Fibroblast of skin of abdomen (primary cell): ENCODE data around the gene ALPK3.
A peak's percentile ranks its signal among the peaks of the same experiment; 100 is the strongest.

Experiments
- DNase-seq: peaks from one replicate; pipeline ENCODE4 v3.0.0-alpha.2; 2013

Gene ALPK3

DNA sequence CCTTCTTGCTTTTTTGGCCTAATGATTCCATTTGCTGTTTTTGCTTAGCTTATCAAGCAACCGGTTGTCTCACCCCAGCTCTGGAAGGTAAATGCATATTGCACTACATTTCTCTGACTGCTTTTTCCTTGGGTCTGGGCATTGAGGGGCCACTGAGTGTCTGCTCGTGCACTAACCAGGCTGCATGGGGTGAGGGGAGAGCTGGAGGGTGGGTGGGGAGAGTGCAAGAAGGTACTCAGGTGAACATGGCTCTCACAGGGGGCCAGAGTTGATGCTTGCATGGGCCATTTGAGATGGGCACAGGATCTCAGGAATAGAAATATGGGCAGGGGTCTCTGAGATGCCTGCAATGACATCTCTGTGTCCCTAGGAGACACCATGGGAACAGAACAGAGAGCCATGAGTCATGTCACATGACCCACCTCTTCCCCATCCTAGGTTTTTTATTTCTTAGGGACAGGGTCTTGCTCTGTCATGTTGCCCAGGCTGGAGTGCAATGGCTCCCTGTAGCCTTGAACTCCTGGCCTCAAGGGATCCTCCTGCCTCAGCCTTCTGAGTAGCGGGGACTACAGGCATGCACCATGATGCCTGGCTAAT is 6.2 kb downstream of the ALPK3 start:
- DNase-seq = no peak

DNA sequence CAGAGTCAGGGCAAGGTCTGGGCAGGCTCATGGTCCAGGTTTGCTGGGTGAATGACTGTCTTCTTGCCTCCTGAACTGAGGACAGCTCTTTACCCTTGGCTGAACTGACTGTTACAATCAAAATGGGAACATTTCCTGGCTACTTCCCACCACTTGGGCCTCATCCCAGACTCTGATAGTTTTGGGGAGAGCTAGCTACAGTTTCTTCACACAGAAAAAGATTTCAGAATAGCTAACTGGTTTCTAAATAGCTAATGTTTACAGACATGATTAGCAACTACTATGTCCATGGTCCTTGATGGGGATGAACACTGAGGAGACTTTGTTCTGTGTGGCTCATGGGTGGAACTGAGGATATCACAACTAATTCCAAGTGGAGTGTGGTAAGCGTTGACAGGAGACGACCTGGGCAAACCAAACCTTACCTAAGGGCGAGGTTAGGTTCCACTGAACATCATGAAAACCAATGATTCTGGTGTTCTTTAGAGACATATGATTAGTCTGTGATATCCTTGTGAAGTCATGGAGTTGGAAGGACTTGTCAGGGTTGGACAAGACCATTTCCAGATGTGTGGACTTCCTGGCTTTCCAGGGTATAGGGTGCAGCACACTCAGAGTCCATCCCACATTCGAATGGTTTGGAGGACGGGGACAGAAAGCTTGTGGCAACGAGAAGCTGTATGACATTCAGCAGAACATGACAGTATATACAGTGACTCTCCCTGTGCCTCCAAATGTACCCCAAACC is 7.3 kb downstream of the ALPK3 start:
- no peak for DNase-seq

DNA sequence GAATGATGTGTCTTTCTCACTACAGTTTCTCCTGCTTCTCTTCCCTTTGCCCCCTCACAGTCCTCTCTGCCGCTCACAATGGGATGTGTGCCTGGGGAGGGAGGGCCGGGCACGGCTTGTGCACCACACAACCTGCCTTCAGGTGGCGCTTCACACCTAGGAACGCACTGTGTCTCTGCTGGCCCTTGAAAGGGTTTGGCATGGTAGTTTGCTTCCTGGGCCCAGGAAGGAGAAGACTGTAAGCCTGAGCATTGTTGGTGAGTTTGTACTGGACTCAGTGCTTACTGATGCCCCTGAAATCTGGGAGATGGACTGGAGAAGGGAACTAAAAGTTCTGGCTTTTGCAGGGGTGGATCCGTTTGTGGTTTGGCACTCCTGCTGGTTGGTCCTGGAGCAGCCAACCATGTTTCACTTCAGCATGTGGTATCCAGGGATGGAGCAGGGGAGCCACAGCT is 9.2 kb downstream of the ALPK3 start:
- DNase-seq = no peak

DNA sequence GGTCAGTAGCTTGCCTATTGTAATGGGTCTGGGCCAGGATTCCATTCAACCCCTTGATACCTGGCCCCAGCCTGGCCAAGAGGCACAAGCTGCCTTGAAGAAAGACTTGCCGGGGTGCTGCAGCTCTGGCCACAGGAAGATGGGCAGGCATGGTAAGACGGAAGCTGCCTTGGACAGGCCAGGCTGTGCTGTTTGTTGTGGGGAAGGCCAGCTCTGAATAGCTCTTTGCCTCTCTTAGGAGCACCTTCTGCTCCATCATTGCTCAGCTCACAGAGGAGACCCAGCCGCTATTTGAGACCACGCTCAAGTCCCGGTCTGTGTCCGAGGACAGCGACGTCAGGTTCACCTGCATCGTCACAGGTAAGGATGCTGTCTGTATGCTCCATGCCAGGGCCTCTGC is 10.1 kb downstream of the ALPK3 start:
- DNase-seq = no peak

DNA sequence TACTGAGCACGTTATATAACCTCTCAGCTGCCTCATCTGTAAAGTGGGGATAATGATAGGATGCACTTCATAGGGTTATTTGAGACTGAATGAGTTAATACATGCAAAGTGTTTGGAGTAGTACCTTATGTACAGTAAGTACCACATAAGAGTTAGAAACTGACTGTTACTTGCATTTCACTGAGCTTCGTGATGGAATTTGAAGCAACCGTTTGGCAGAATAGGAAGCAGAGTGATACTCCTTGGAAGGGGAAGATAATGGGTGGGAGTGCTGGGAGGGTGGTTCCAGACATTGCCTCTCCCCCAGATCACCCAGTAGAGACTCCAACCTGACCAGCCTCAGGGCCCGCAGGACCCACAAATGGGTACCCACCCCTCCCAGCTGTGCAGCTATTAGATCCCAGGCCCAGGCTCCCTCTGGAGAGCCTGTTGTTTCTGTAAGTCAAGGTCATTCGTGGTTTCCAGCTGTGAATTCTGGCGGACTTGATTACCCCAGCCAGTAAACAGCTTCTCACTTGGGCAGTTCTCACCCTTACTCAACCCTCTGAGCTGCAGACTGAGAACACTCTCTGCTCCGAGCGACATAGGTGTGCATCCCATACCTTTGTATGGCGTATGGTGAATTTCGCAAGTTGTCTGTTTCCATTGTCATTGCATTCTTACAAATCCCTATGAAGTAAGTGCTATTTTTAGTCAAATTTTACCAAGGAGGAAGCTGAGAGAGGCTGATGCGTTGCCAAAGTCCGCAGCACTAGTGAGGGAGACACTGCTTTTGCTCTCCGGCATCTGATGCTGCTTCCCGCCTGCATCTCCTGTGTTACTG is 11.1 kb downstream of the ALPK3 start:
- DNase-seq = no peak

DNA sequence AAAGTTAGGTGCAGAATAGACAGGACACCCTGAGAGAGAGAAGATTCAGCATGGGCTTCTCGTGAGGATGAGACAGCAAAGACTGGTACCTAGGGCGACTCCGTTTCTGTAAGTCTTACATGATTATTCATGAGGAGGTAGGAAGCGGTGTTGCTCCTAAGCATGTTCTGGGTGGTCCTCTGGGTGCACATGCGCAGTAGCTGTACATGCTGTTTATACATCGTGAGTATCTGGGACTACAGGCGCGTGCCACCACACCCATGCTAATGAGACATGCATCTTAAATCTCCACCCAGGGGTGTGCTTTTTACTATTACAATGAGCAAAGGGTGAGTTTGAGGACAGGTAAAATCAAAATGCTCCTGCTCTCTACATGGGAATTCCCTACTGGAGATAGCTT is 12.3 kb downstream of the ALPK3 start:
- DNase-seq = no peak

DNA sequence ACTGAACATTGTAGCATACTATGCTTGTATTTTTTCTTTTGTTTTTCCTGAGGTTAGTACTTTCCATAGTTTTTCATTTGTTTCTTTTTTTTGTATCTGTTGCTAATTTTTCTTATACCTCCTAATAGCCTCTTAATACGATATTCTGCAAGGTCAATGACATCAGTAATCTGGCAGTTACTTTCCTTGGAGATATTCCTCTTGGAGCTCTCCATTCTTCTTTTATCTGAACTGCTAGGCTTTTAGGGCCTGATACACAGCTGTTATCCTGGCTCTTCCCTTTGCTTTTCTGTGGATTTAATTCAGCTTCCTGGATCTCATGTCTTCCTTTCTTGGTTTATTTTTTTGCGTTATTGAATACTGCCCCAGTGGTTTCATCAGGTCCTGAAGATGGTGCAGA is 12.9 kb downstream of the ALPK3 start:
- DNase-seq = no peak

DNA sequence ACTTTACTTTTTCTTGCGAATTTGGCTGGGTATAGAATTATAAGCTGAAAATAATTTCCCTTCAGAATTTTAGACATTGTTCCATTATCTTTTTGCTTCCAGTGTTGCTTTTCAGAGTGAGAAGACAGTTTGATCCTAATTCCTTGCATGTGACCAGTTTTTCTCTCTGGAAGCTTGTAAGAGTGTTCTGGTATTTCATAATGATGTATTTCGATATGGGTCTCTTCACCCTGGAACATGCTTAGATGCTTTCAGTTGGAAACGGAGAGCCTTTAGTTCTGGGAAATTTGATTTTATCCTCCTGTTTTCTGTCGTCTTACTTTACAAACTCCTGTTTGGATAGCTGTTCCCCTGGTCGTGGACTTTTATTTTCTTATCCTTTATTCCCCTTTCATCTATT is 13.9 kb downstream of the ALPK3 start:
- DNase-seq = no peak

DNA sequence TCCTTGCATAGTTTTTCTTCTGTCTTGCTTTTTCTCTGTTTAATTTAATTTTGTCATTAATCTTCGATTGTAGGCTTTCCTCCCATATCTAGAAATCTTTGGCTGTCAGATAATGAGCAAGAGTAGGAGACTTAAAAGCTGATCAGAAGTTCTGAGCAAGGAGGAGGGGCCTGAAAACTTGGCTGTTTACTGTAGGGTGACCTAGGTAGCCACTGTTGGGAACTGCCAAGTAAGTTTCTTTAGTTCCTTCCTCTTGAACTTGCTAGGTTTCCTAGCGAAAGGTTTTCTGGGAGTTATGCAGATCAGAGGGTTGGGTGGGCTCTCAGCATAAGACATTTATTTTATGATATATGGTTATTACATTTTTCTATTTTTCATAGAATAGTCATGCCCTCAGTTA is 14.5 kb downstream of the ALPK3 start:
- no peak for DNase-seq

DNA sequence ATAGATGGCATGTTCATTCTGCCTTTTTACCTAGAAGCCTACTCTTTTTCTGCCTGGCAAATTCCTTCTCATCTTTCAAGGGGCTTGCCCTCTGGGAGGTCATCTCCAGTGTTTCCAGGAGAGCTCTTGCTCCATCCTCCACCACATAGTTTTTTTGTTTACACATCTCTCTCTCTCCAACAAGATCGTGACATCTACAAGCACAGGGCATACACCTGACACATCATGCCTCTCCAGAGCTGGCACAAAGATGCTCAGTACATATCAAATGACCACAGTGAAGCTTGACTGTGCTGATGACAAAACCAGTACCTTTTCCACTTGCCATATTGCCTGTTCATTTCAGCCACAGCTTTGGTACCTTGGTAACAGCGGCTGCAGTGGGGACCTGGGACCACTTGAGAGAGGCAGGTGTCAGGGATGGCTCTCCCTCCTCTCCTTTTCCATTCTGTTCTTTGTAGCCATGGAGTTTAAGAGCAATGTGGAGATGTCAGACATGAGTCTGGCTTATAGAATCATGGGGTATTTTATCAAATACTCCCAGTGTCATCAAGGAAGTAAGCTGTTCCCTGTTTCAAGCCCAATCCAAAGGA is 15.4 kb downstream of the ALPK3 start:
- no peak for DNase-seq

DNA sequence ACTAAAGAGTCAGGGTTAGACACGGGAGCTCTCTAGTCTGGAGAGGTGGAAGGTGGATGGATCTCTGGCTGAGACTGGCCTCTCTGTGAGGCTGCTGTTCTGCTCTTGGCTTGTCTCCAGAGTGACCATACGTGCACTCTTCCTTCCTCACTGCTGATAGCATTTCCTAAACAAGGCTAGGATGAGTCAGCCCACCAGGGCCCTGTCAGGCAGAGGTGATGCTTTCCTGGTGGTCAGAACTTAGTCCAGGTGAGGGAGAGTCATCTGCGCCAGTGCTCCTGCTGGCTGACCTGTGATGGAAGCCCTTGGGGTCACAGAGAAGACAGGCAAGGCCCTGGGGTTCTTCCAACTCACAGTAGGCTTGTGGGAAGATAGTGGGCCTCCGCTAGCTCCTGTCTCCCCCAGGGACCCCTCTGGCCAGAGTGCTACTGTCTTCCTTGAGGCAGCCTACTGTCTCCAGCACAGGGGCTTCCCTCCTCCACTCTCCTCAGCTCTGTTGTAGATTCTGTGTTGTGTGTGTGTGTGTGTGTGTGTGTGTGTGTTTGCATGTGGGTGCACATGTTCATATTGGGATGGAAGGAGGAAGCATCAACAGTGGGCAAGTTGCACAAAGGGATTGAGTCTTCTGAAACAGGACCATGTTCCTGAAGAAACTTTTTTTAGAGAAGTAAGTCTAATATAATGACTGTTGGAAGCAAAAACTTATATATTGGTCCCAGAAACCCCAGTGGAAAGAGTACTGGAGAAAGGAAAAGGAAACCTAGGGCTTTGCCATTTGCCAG is 16.5 kb downstream of the ALPK3 start:
- peak; percentile 15 for DNase-seq

DNA sequence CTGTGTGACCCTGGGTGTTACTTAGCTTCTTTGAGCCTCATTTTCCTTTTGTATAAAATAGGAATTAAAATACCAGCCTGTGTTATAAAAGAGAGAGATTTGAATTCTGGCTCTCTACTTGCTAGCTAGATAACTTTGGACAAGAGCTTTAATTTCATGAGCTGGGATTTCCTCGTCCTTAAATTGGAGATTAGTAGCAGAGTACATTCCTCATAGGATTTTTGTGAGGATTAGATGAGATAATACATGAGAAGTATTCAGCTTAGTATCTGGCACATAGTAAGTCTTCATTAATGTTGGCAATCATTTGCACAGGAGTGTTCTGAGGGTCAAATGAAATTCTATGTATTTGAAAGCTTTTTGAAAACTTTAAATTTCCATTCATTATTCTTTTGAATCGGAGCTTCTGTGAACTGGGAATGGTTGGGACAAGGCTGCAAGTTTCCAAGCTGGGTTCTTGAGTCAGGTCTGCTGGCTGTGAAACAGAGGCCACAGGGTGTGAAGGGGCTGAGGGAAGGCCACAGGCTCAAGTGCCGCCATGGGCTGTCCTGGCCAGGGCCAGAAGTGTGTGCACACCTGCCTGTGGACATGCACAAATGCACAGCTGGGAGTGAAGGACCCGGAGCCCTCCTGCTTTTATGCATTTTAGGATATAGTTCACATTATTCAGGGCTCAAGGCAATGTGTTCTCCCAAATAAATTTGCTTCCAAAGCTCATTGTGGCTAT is 17.2 kb downstream of the ALPK3 start:
- DNase-seq = no peak

DNA sequence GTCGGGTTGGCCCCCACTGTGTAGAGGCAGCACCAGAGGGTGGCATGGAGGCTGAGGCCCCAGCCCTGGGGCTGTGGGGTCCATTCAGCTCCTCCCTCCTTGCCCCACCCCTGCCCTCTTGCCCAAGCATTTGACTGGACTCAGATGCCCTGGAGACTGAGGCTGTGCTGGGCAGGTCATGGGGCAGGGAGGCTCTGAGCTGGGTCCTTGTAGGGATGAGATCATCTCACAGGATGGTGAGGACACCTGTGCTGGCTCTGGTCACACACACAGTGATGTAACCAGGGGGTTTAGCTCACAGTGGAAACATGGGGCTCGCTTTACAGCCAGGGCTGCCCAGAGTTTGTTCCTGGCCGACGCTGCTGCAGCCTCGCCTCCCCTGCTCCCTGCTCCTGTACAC is 17.8 kb downstream of the ALPK3 start:
- DNase-seq = no peak

DNA sequence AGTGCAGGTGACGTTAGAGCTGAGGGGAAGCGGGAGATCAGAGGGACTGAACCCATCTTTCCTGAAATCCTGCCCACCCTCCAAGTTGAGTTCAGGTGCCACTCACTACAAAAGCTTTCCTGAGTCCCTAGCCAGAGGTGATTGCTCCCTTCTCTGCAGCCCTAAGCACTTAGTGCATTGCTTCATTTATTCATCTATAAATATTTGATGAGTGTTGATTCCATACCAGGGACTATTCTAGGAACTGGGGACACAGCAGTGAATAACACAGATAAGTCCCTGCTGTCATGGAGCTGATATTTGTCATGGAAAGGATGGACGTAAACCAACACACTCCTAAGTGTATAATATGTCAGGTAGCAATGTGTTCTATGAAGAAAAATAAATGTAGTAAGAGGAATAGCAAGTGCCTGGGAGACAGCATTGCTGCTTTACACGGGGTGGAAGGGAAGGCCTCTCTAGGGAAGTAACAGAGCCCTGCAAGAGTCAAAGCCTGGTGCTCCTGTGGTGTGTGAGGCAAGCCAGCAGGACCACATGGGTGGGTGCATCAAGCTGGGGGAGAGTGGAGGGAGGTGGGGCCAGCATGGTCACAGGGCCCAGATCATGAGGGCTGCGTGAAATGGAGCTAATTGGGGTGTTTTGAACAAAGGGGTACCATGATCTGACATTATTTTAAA is 18.6 kb downstream of the ALPK3 start:
- no peak for DNase-seq

DNA sequence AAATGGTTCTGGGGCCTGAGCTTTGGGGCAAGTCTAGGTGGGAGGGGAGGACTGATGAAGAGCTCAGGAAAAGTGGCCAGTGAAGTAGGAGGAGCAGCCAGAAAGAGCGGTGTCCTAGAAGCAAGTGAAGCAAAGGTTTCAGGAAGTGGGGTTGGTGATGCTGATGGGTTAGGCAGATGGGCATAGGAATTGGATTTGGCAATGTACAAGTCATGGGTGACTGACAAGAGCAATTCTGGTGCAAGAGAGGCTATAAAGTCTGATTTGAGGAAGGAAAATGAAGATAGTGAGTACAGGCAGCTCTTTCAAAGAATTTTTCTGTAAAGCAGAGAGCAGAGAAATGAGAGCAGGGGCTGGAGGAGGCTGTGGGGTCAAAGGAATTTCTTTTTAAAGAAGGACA is 19.7 kb downstream of the ALPK3 start:
- DNase-seq = no peak

DNA sequence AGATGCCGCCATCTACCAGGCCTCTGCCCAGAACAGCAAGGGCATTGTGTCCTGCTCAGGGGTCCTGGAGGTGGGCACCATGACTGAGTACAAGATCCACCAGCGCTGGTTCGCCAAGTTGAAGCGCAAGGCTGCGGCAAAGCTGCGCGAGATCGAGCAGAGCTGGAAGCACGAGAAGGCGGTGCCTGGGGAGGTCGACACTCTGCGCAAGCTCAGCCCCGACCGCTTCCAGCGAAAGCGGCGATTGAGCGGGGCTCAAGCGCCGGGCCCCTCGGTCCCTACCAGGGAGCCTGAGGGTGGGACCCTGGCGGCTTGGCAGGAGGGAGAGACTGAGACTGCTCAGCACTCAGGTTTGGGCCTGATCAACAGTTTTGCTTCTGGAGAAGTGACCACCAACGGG is 22.6 kb downstream of the ALPK3 start:
- no peak for DNase-seq

DNA sequence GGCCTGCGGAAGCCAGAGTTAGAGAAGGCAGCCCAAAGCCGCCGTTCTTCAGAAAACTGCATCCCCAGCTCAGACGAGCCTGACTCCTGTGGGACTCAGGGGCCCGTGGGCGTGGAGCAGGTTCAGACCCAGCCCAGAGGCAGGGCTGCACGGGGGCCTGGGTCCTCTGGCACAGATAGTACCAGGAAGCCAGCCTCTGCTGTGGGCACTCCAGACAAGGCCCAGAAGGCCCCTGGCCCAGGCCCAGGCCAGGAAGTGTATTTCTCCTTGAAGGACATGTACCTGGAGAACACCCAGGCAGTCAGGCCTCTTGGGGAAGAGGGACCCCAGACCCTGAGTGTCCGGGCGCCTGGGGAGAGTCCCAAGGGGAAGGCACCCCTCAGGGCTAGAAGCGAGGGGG is 23.1 kb downstream of the ALPK3 start:
- DNase-seq = no peak

DNA sequence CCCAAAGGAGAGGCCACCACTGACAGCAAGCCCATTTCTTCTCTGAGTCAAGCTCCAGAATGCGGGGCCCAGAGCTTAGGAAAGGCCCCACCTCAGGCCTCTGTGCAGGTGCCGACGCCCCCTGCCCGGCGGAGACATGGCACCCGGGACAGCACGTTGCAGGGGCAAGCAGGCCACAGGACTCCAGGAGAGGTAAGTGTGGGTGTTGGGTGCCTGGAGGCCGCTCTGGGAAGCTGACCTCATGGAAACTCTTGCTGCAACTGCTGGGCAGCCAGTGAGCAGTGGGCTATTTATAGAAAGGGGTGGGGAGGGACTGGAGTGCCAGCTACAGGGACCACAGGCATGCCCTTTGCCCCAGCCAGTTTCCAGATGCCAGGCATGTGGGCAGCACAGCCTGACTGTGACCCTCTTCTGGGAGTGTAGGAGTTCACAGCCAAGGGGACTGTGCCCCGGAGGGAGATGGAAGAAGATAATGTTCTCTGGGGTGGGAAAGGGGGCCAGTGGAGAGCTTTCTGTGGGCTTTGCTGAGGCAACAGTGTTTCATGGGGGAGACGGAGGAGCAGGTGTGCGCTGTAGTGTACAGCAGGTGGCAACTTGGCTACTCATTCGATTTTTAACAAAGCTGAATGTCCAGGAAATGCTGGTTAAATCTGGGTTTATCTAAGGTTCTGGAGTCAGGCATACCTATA is 23.7 kb downstream of the ALPK3 start:
- no peak for DNase-seq

DNA sequence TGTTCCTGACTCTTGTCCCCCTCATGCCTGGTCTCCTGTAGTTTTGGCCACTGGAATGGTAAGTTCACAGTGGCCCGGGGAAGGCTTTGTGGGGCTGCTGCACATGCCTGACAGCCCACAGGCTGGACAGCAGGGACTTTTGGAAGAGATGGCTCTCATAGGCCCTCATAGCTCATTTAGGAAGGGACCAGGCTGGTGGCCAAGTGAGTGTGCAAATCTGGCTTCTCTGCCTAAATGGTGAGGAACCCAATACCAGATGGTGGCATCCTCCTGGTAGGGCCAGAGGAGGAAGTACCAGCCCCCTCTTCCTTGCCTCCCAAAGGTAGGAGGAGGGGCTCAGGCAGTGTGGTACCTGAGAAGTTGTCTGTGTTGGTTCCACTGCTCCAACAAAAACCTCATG is 25.6 kb downstream of the ALPK3 start:
- no peak for DNase-seq

DNA sequence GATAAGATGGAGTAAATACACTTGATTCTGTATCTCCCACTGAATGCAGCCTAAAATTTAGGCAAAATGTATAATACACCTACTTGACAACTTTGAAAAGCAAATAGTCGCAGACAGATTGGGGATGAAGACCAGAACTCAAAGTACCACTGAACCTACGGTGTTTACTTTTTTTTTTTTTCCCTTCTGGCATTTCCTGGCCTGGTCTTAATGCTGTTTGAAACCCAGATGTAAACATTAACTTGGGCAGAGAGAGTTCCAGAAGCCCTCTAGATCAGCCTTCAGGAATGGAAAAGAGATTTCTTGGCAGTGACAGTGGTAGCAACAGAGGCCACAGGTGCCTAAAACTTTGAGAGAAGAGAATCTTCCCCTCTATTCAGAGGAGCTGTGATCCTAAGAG is 27.8 kb downstream of the ALPK3 start:
- no peak for DNase-seq

DNA sequence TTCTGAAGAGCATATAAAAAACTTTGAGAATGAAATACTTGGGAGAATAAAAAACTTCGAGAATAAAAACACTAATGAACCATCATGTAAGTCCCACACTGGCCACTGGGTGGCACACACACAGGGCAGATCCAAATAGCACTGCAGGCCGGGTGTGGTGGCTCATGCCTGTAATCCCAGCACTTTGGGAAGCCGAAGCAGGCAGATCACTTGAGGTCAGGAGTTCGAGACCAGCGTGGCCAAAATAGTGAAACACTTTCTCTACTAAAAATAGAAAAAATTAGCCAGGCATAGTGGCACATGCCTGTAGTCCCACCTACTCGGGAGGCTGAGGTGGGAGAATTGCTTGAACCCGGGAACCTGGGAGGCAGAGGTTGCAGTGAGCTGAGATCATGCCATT is 28.5 kb downstream of the ALPK3 start:
- peak; percentile 57 for DNase-seq
